HL-60 (cell line): ENCODE results near the gene ATRNL1.
A peak's percentile ranks its signal among the peaks of the same experiment; 100 is the strongest.
"Not testable (repeated sequence)": the region's sequence is repeated elsewhere in the genome, so short reads cannot be mapped to it uniquely, and the experiment has no call there.

Experiments used
- DNase-seq, 2 experiments: peaks; one replicate each; pipeline ENCODE4 v3.0.0-alpha.2; 2010 to 2020; ENCODE audit warnings: low read depth in 1 of 2, low spot score in 1 of 2
- H3K27ac ChIP-seq: fragments of 250-450 bp; sonication (Bioruptor Pico); replicated peaks from 2 replicates; pipeline ENCODE4 v1.5.1; 2020; ENCODE audit warnings: mild to moderate bottlenecking, moderate library complexity
- H3K27me3 ChIP-seq: fragments of 250-450 bp; sonication (Bioruptor Pico); 2 replicates; pipeline ENCODE4 v1.5.1; 2021; ENCODE audit warnings: mild to moderate bottlenecking, moderate library complexity; ENCODE audit not compliant: insufficient read depth, poor library complexity, severe bottlenecking
- H3K4me3 ChIP-seq: replicated peaks from 2 replicates; pipeline ENCODE4 v1.5.1; 2011; ENCODE audit warnings: mild to moderate bottlenecking, control low read depth, low read length; ENCODE audit not compliant: insufficient read depth
- CTCF ChIP-seq: IDR thresholded peaks from one replicate; pipeline ENCODE4 v1.5.1; 2011; ENCODE audit warnings: low read length, control low read depth, inconsistent platforms; ENCODE audit not compliant: insufficient read depth
- GABPA ChIP-seq: IDR thresholded peaks from 2 replicates; pipeline ENCODE4 v1.6.1; 2012; ENCODE audit warnings: low read depth
- POLR2AphosphoS5 ChIP-seq: IDR thresholded peaks from 2 replicates; pipeline ENCODE4 v1.6.1; 2012; ENCODE audit warnings: low read depth
- REST ChIP-seq: IDR thresholded peaks from 2 replicates; pipeline ENCODE4 v1.6.1; 2012; ENCODE audit warnings: low read depth; ENCODE audit not compliant: insufficient replicate concordance
- SPI1 ChIP-seq: IDR thresholded peaks from 2 replicates; pipeline ENCODE4 v1.6.1; 2012; ENCODE audit warnings: low read depth, mild to moderate bottlenecking, borderline replicate concordance

The ATRNL1 gene

GRCh38 chr10:115239761-115240160 lies 146.6 kb downstream of the ATRNL1 start:
- TF ChIP-seq REST: no peak
- TF ChIP-seq POLR2AphosphoS5: no peak
- TF ChIP-seq CTCF: no peak
- no peak for TF ChIP-seq GABPA
- no peak for TF ChIP-seq SPI1
- Histone ChIP-seq H3K27me3 (peaks cover 2% of the 10 kb centered on the region), H3K27ac (no peak overlapping the region), H3K4me3 (no peak overlapping the region)
- no peak for DNase-seq

DNA sequence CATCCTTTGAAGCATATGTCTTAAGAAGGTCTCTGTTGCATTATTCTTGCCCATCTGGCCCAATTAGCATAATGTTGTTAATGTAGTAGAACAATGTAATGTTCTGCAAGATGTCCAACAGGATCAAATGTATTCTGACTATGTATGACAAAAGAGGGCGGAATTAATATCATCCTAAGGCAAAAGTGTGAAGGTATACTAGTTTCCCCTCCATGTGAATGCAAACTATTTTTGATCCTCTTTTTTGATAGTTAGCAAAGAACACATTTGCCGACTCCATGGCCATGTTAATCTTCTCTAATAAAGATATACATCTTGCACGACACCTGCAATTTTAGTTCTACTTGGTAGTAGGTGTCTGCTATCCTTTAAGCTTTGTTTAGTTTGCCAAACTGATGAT lies 157.6 kb downstream of the ATRNL1 start:
- Histone ChIP-seq H3K27ac (no peak overlapping the region), H3K27me3 (no peaks in the 10 kb centered on the region), H3K4me3 (no peak overlapping the region)
- TF ChIP-seq SPI1: no peak
- DNase-seq: no peak

- not testable (repeated sequence) for H3K27me3 ChIP-seq, H3K4me3 ChIP-seq, H3K27ac ChIP-seq, DNase-seq
Observed at GRCh38 chr10:115253765-115254164, 160.6 kb downstream of the ATRNL1 start.

DNA sequence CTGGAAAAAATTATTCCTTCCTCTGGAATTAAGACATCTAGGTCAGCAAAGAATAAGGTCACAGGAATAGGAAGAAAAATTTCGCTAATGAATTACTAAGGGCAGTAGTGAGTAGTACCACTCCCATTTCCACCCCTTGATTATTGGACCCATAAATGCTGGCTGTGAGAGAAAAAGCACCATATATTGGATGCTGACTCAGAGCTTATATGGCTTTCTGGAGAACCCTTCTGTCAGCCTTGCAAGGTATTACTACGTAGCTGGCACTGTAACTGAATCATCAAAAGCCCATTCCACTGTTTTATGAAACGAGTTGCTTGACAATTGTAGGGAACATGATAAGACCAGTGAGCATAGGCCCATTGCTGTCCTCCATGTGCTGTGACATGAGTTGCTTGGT lies 179.3 kb downstream of the ATRNL1 start:
- TF ChIP-seq CTCF: no peak
- no peak for TF ChIP-seq REST
- TF ChIP-seq SPI1: no peak
- H3K27ac ChIP-seq: no peak overlapping the region
- H3K4me3 ChIP-seq: no peak overlapping the region
- no peak for DNase-seq
- H3K27me3 ChIP-seq: no peaks in the 10 kb centered on the region

DNA sequence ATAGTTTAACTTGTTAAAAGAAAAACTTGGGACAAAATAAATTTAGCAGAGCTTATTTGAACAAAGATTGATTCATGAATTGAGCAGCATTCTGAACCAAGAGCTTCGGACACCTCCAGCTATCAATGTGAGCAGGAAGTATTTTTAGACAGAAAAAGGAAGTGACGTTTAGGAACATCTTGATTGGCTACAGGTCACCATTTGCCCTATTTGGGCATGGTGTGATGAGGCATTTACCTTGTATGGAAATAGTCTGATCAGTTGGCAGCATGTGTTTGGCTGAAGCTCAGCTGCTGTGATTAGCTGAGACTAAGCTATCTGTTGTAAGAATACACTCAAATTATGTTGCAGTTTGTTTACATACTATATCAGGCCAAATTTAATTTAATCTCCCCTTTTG lies 185.1 kb downstream of the ATRNL1 start:
- Histone ChIP-seq H3K27me3 (no peaks in the 10 kb centered on the region), H3K4me3 (no peak overlapping the region), H3K27ac (no peak overlapping the region)
- TF ChIP-seq REST (no peak), GABPA (peak; percentile 36)
- no peak for DNase-seq
